ENCODE measurements around the gene OBSL1. TPM values are rescaled to one million over a fixed set of nuclear protein-coding genes. Genes with fewer than 3 reads are reported as not detected.

Gene OBSL1
- total RNA-seq, 1 experiment from 2014 or later = 56.2 TPM

- Mint-ChIP-seq H3K36me3 (ENCODE audit: insufficient read depth, unreplicated experiment) (peaks cover 13% of the 10 kb centered on the region), H3K4me3 (ENCODE audit: unreplicated experiment) (no peak overlapping the region), H3K27ac (ENCODE audit: unreplicated experiment) (peak overlapping the region; percentile 64), H3K4me1 (ENCODE audit: low read depth, unreplicated experiment) (peaks cover 15% of the 10 kb centered on the region), H3K27me3 (ENCODE audit: insufficient read depth, unreplicated experiment) (no peaks in the 10 kb centered on the region), H3K9me3 (ENCODE audit: unreplicated experiment) (no peaks in the 10 kb centered on the region)
- no peaks in the 10 kb centered on the region for H3K36me3 ChIP-seq (ENCODE audit: control insufficient read depth, insufficient read depth, low read length)
- POLR2A ChIA-PET = interaction anchor here (0.9 to 2.1 kb wide), 3 partner anchors 9 to 36 kb away, joined by 3 to 13 read pairs (median 3); partner anchors contain the start of genes OBSL1 and STK11IP
- no peak for TF ChIP-seq CTCF (IDR thresholded peaks at IDR 0.05; ENCODE audit: insufficient read depth in 1 of 2, low read depth in 1 of 2, low read length in 1 of 2, severe bottlenecking in 1 of 2, unreplicated experiment in 1 of 2)
- peak; percentile 60 to 65 for DNase-seq
- no peaks in the 10 kb centered on the region; the same call in 1 of the 2 replicates for H3K27me3 ChIP-seq (replicated peaks; ENCODE audit: control insufficient read depth, insufficient read depth, low read length)
- H3K4me1 ChIP-seq = peaks cover 25% of the 10 kb centered on the region
- no peak overlapping the region for H3K4me3 ChIP-seq (ENCODE audit: low read depth, low read length)
- CTCF ChIA-PET = interaction anchor here (1.0 to 3.4 kb wide), 8 partner anchors 9 to 128 kb away, joined by 3 to 19 read pairs (median 8); partner anchors contain the start of genes CHPF, OBSL1, STK11IP and TMEM198
- BruUV-seq (replicated peaks) = no TSS peak
- intact Hi-C loops (cut with micrococcal nuclease; ENCODE audit: unreplicated experiment) = loop anchor here (1.0 to 5.0 kb wide), 2 partner anchors 10 to 36 kb away; partner anchors contain the start of genes OBSL1 and STK11IP
- H3K9me3 ChIP-seq = no peaks in the 10 kb centered on the region
Observed at GRCh38 chr2:219561179-219562048, 9.9 kb downstream of the OBSL1 start.

- H3K36me3 ChIP-seq (ENCODE audit: control insufficient read depth, insufficient read depth, low read length) = no peaks in the 10 kb centered on the region
- H3K4me1 ChIP-seq = peaks cover 25% of the 10 kb centered on the region
- Mint-ChIP-seq H3K27ac (ENCODE audit: unreplicated experiment) (peak overlapping the region; percentile 64), H3K27me3 (ENCODE audit: insufficient read depth, unreplicated experiment) (no peaks in the 10 kb centered on the region), H3K4me1 (ENCODE audit: low read depth, unreplicated experiment) (peaks cover 15% of the 10 kb centered on the region), H3K4me3 (ENCODE audit: unreplicated experiment) (no peak overlapping the region), H3K36me3 (ENCODE audit: insufficient read depth, unreplicated experiment) (peaks cover 13% of the 10 kb centered on the region), H3K9me3 (ENCODE audit: unreplicated experiment) (no peaks in the 10 kb centered on the region)
- ChIA-PET CTCF (interaction anchor here (1.4 to 3.4 kb wide), 7 partner anchors 8 to 129 kb away, joined by 3 to 19 read pairs (median 8); partner anchors contain the start of genes CHPF, OBSL1 and TMEM198), POLR2A (interaction anchor here (0.9 to 1.5 kb wide), 3 partner anchors 8 to 37 kb away, joined by 3 to 6 read pairs (median 3); partner anchors contain the start of genes OBSL1 and STK11IP)
- no peaks in the 10 kb centered on the region for H3K9me3 ChIP-seq
- no peak overlapping the region for H3K4me3 ChIP-seq (ENCODE audit: low read depth, low read length)
- H3K27me3 ChIP-seq (replicated peaks; ENCODE audit: control insufficient read depth, insufficient read depth, low read length) = no peaks in the 10 kb centered on the region; the same call in 1 of the 2 replicates
- no peak for TF ChIP-seq CTCF (IDR thresholded peaks at IDR 0.05; ENCODE audit: insufficient read depth in 1 of 2, low read depth in 1 of 2, low read length in 1 of 2, severe bottlenecking in 1 of 2, unreplicated experiment in 1 of 2)
- intact Hi-C loops (cut with micrococcal nuclease; ENCODE audit: unreplicated experiment) = loop anchor here (5.0 kb wide), 1 partner anchor 36 kb away; the partner anchor contains the start of gene STK11IP
- DNase-seq = no peak
- BruUV-seq (replicated peaks) = no TSS peak
Observed at GRCh38 chr2:219560893-219561178, 10.5 kb downstream of the OBSL1 start.

All from Caco-2 (cell line).